AG04450 (cell line): Measurements from ENCODE around the gene PRSS21. TPM values are rescaled to one million over a fixed set of nuclear protein-coding genes. Genes with fewer than 3 reads are reported as not detected.

ENCODE experiments used
- CTCF ChIA-PET: fragments of 300-600, 350-600 bp; formaldehyde crosslinking; extraction: SDS; loops from one replicate; lab custom pipeline; 2022; ENCODE audit warnings: antibody characterized with exemption, inconsistent platforms; lab: Charles Lee
- POLR2A ChIA-PET: fragments of 350-600 bp; formaldehyde crosslinking; extraction: SDS; loops from one replicate; lab custom pipeline; 2021; ENCODE audit warnings: antibody characterized with exemption, inconsistent platforms; lab: Yijun Ruan, JAX
- DNase-seq: peaks from one replicate; pipeline ENCODE4 v3.0.0-alpha.2; 2011; ENCODE audit warnings: low read depth, low spot score
- H3K27ac ChIP-seq: one replicate; pipeline ENCODE4 v1.5.1; 2012; ENCODE audit warnings: low read depth, low read length, control low read depth
- H3K27me3 ChIP-seq: one replicate; pipeline ENCODE4 v1.6.0; 2012; ENCODE audit warnings: low read length; ENCODE audit not compliant: control insufficient read depth, insufficient read depth
- H3K4me3 ChIP-seq: 2 replicates; pipeline ENCODE4 v1.5.1; 2011; ENCODE audit warnings: mild to moderate bottlenecking, low read depth, low read length, control low read depth
- H3K9me3 ChIP-seq: 2 replicates; pipeline ENCODE4 v1.5.1; 2012; ENCODE audit warnings: low read length; ENCODE audit not compliant: control insufficient read depth, insufficient read depth
- polyA plus RNA-seq: library from polyadenylated mRNA; depleted of rRNA; stranded (reverse); fragments of >200 nt; gene quantifications from 2 replicates; pipeline ENCODE4 v1.2.3, GENCODE V29; 2011
- TF ChIP-seq, protein P1 (sequence below): IDR thresholded peaks from 2 replicates; pipeline ENCODE4 v1.5.1; 2011; ENCODE audit warnings: low read depth, low read length, control low read depth, inconsistent platforms

PRSS21 gene
- polyA plus RNA-seq, 1 experiment = 0.17 TPM

DNA sequence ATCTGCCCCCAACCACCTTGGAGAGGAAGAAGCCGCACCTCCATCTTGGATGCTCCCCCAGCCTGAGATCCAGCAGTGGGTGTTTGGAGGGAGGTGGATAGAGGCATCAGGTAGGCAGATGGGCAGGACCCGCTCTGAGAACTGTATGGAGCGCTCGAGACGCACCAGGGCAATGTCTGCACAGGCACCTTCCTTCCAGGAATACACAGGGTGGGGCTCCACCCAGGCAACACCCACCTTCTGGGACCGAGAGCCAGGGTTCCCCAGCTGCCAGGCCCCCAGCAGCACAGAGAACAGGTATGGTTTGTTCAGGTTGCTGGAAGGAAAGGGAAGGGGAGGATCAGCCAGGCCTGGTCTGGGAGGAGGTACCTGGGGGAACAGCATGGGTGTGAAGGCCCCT is 38.5 kb downstream of the PRSS21 start:
- Histone ChIP-seq H3K27me3 (peaks cover 4% of the 10 kb centered on the region), H3K4me3 (no peak overlapping the region), H3K9me3 (peaks cover 44% of the 10 kb centered on the region), H3K27ac (no peak overlapping the region)
- TF ChIP-seq, protein P1, sequence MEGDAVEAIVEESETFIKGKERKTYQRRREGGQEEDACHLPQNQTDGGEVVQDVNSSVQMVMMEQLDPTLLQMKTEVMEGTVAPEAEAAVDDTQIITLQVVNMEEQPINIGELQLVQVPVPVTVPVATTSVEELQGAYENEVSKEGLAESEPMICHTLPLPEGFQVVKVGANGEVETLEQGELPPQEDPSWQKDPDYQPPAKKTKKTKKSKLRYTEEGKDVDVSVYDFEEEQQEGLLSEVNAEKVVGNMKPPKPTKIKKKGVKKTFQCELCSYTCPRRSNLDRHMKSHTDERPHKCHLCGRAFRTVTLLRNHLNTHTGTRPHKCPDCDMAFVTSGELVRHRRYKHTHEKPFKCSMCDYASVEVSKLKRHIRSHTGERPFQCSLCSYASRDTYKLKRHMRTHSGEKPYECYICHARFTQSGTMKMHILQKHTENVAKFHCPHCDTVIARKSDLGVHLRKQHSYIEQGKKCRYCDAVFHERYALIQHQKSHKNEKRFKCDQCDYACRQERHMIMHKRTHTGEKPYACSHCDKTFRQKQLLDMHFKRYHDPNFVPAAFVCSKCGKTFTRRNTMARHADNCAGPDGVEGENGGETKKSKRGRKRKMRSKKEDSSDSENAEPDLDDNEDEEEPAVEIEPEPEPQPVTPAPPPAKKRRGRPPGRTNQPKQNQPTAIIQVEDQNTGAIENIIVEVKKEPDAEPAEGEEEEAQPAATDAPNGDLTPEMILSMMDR = no peak
- ChIA-PET POLR2A (no interaction called here), CTCF (interaction anchor here (1.7 kb wide), 1 partner anchor 17 kb away, joined by 5 read pairs; no protein-coding TSS in a partner anchor)
- DNase-seq = no peak

DNA sequence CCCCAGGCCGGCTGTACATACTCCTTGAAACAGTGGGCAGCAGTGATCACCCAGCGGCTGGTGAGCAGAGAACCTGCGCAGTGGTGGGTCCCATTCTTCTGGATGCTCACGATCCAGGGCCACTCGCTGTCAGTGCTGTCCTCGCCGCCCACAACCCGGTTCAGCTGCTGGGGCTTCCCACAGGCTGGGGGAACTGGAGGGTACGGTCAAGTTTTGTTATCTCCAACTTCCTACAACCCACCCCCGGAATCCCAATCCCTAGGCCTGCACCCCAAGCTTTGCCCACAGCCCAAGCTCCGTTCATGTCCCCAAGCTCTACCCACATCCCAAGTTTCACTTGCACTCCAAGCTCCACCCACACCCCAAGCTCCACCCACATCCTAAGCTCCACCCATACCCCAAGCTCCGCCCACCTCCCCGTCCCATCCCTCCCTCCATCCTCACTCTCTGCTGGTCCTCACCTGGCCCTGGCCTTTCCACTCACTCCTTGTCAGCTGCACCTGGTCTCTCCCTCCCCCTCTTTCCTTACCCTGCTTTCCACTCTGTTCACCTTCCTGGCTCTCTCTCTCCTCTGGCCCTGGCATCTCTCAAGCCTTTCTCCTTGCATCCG is 39.1 kb downstream of the PRSS21 start:
- peaks cover 4% of the 10 kb centered on the region for H3K27me3 ChIP-seq
- TF ChIP-seq, protein P1 = no peak
- no peak overlapping the region for H3K4me3 ChIP-seq
- ChIA-PET POLR2A (interaction anchor here (1.0 kb wide), 1 partner anchor 12 kb away, joined by 3 read pairs; no protein-coding TSS in a partner anchor), CTCF (no interaction called here)
- no peak for DNase-seq
- peaks cover 50% of the 10 kb centered on the region for H3K9me3 ChIP-seq
- H3K27ac ChIP-seq = no peak overlapping the region

DNA sequence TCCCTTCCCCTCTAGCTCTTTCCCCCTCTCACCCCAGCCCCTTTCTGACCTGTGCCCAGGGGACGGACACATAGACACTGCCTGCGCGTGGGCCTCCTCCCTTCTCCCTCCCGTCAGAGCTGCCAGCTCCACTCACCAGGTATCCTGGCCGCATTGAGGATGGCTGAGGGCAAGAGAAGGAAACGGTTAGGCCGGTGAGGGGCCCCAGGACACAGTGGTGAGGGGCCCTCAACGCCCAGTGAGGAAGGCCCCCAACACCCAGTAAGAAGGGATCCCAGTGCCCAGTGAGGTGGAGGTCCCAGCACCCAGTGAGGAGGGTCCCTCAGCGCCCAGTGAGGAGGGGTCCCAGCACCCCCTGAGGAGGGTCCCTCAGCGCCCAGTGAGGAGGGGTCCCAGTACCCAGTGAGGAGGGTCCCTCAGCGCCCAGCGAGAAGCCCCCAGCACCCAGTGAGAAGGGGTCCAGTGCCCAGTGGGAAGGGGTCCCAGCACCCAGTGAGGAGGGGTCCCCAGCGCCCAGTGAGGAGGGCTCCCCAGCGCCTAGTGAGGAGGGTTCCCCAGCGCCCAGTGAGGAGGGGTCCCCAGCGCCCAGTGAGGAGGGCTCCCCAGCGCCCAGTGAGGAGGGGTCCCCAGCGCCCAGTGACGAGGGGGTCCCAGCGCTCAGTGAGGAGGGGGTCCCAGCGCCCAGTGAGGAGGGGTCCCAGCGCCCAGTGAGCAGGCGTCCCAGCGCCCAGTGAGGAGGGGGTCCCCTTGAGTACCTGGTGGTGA is 39.8 kb downstream of the PRSS21 start:
- CTCF ChIA-PET = no interaction called here
- Histone ChIP-seq H3K4me3 (no peak overlapping the region), H3K9me3 (peaks cover 50% of the 10 kb centered on the region), H3K27me3 (peaks cover 4% of the 10 kb centered on the region), H3K27ac (no peak overlapping the region)
- POLR2A ChIA-PET = interaction anchor here (1.0 kb wide), 1 partner anchor 12 kb away, joined by 3 read pairs; no protein-coding TSS in a partner anchor
- TF ChIP-seq, protein P1 = no peak
- no peak for DNase-seq

DNA sequence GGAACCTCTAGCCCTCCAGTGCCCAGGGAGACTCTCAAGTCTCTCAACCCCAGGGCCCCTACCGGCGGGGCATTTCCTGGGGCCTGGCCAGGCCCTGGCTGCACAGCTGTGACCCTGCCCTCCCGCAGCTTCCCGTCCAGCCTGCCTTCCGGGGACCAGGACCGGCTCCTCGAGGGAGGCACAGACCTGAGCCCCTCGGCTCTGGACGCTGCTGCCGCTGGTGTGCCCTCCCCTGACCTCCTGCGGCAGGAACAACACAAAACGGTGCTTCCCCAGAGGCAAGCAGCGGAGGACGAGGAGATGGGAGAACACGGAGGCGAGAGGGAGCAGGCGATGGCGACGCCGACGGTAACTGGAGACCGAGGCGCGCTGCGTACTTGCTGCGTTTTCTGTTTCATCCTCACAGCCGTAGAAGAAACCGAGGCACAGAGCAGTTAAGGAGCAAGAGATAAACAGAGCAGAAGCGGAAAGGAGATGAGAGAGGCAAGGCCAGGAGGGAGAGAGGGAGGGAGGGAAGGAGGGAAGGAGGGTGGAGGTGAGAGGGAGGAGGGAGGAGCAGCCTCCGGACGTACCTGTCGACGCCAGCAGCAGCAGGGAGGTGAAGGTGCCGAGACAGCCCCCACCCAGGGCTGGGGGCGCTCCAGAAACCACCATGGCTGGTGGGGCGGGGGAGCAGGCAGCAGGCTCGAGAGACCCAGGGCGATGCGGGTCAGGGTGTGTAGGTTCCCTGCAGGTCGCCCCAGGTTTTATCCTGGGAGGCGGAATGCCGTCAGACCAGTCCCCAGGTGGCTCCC is 40.6 kb downstream of the PRSS21 start, which contains the start of gene PRSS22:
Gene PRSS22 (minus strand): TSS at position 720 of the 794 bp plus-strand sequence. CDS start 66 bp downstream, at position 654.
- TF ChIP-seq, protein P1 = no peak
- Histone ChIP-seq H3K4me3 (peak within 1 kb of the TSS; percentile 23; the same call in 1 of the 2 replicates), H3K27me3 (peaks cover 4% of the 10 kb centered on the region), H3K9me3 (peaks cover 47% of the 10 kb centered on the region), H3K27ac (no peak within 1 kb of the TSS)
- no peak for DNase-seq
- POLR2A ChIA-PET = no interaction called here
- CTCF ChIA-PET = no interaction called here
